ES-I3 (cell line): ENCODE measurements around the gene TRIM37.
"Not testable (repeated sequence)": the region's sequence is repeated elsewhere in the genome, so short reads cannot be mapped to it uniquely, and the experiment has no call there.

Experiments
- H3K36me3 ChIP-seq: 2 replicates; pipeline ENCODE4 v1.6.1; 2013; ENCODE audit warnings: mild to moderate bottlenecking, low read length, control low read depth, moderate library complexity; ENCODE audit not compliant: insufficient read depth
- H3K4me1 ChIP-seq: 2 replicates; pipeline ENCODE4 v1.6.1; 2013; ENCODE audit warnings: mild to moderate bottlenecking, control low read depth, low read length; ENCODE audit not compliant: insufficient read depth
- H3K9ac ChIP-seq: 2 replicates; pipeline ENCODE4 v1.6.1; 2013; ENCODE audit warnings: low read depth, mild to moderate bottlenecking, low read length, moderate library complexity
- H3K9me3 ChIP-seq: 2 replicates; pipeline ENCODE4 v1.6.1; 2013; ENCODE audit warnings: mild to moderate bottlenecking, low read length, moderate library complexity; ENCODE audit not compliant: control insufficient read depth, insufficient read depth

TRIM37 gene

GRCh38 chr17:59138339-59138738 lies 31.7 kb upstream of the TRIM37 start:
- H3K9me3 ChIP-seq, H3K36me3 ChIP-seq, H3K4me1 ChIP-seq, H3K9ac ChIP-seq: not testable (repeated sequence)

- H3K4me1 ChIP-seq: no peaks in the 10 kb centered on the region
- H3K9me3 ChIP-seq: no peaks in the 10 kb centered on the region
- H3K9ac ChIP-seq: no peak overlapping the region
- peaks cover 5% of the 10 kb centered on the region; the same call in 1 of the 2 replicates for H3K36me3 ChIP-seq
Measured at GRCh38 chr17:59131131-59131530, 24.5 kb upstream of the TRIM37 start.

- H3K9me3 ChIP-seq: no peaks in the 10 kb centered on the region
- no peaks in the 10 kb centered on the region for H3K4me1 ChIP-seq
- H3K9ac ChIP-seq: no peak overlapping the region
- H3K36me3 ChIP-seq: peaks cover 5% of the 10 kb centered on the region; the same call in 1 of the 2 replicates
Measured at GRCh38 chr17:59129814-59130213, 23.1 kb upstream of the TRIM37 start.

- Histone ChIP-seq H3K36me3 (peaks cover 5% of the 10 kb centered on the region; the same call in 1 of the 2 replicates), H3K9ac (no peak overlapping the region), H3K4me1 (no peaks in the 10 kb centered on the region), H3K9me3 (no peaks in the 10 kb centered on the region)
Measured at GRCh38 chr17:59126809-59127417, 20.2 kb upstream of the TRIM37 start.

DNA sequence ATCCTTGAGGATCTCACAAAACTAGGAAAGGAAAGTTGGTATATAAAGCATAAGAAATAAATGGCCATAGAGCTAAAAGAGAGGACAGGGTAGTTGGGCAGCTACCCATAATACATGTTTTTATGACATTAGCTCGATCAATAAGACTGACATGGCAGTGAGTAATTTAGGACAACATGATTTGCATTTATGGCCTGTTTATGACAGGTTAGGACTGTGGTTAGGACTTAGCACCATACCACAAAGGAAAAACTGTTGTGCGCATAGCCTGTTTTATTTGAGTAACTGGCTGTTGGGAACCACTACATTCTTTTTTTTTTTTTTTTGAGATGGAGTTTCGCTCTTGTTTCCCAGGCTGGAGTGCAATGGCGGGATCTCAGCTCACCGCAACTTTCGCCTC lies 18.0 kb upstream of the TRIM37 start:
- H3K4me1 ChIP-seq: no peaks in the 10 kb centered on the region
- no peak overlapping the region for H3K9ac ChIP-seq
- H3K9me3 ChIP-seq: no peaks in the 10 kb centered on the region
- H3K36me3 ChIP-seq: peaks cover 11% of the 10 kb centered on the region

DNA sequence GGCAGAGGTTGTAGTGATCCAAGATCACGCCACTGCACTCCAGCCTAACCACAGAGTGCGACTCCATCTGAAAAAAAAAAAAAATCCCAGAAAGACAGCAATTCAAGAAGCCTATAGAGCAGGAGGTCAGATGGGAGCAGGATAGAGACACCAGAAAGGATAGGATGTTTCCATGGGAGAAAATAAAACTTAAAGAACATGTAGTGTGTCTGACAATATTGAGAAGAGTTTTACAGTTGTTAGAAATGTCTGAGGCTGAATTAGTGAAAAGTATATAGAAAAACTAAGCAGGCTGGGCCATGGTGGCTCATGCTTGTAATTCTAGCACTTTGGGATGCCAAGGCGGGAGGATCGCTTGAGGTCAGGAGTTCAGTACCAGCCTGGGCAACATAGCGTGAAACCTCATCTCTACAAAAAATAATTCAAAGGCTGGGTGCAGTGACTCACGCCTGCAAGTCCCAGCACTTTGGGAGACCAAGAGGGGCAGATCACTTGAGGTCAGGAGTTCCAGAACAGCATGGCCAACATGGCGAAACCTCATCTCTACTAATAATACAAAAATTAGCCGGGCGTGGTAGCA lies 15.3 kb upstream of the TRIM37 start:
- H3K9me3 ChIP-seq: no peaks in the 10 kb centered on the region
- no peaks in the 10 kb centered on the region for H3K4me1 ChIP-seq
- H3K36me3 ChIP-seq: peaks cover 6% of the 10 kb centered on the region
- H3K9ac ChIP-seq: no peak overlapping the region

DNA sequence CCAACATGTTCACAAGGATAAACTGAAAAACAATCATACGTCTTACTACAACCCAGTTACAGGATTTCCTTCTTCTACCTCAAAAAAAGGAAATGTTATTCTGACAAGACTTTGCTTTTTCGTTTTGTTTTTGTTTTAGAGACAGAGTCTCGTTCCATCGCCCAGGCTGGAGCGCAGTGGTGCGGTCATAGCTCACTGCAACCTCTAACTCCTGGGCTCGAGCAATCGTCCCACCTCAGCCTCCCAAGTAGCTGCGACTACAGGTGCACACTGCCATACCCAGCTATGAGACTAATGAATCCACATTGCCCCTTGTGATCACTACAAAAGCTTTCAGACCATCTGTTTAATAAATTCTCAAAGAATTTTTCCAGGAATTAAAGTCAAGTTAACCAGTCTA lies 8.8 kb upstream of the TRIM37 start:
- Histone ChIP-seq H3K9ac (no peak overlapping the region), H3K36me3 (peaks cover 9% of the 10 kb centered on the region), H3K9me3 (no peaks in the 10 kb centered on the region), H3K4me1 (no peaks in the 10 kb centered on the region)

DNA sequence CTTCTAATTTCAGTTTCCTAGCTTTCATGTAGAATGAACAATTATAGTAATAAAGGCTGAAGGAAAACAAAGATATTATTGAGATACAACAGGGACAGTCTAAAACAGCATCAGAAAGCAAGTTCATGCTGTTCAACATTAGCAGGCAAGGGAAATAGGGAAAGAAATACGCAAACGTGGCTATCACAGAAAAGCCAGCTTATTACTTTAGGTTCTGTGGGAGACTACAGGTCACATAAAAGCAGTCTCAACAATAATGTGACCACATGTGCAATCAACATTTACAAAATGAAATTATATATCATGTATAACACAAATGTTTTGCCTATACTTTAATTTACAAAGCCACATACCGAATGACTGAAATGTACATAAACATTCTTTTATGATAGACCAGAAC lies 4.9 kb upstream of the TRIM37 start:
- no peaks in the 10 kb centered on the region for H3K9me3 ChIP-seq
- no peaks in the 10 kb centered on the region for H3K4me1 ChIP-seq
- no peak overlapping the region for H3K9ac ChIP-seq
- H3K36me3 ChIP-seq: 0 out of 2 replicates have a peak, but pooled peaks cover 4% of the 10 kb centered on the region

DNA sequence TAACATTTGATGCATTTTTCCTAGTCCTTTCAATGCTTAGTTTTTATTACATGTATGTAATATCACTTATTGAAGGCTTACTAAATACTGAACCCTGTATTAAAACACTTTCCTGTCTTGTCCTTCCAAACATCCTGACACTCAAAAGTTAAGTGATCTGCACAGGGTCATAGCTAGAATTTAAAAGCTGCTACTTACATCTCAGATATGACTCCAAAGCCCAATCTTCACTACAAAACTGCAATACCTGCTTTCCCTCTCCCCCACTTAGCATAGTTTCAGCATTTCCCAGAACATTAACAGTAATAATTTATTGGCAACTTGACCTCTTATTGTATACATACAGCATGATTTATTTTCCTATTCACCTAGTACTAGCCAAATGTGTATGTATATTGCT lies 4.3 kb upstream of the TRIM37 start:
- H3K36me3 ChIP-seq: 0 out of 2 replicates have a peak, but pooled peaks cover 4% of the 10 kb centered on the region

GRCh38 chr17:59108400-59109102 lies 1.9 kb upstream of the TRIM37 start:
- no peaks in the 10 kb centered on the region for H3K9me3 ChIP-seq
- no peaks in the 10 kb centered on the region for H3K4me1 ChIP-seq
- H3K36me3 ChIP-seq: peaks cover 3% of the 10 kb centered on the region; the same call in 1 of the 2 replicates
- no peak overlapping the region for H3K9ac ChIP-seq

More for the DNA sequence above, 4.3 kb upstream of the TRIM37 start:
- Histone ChIP-seq H3K9ac (no peak overlapping the region), H3K4me1 (no peaks in the 10 kb centered on the region), H3K9me3 (no peaks in the 10 kb centered on the region)

DNA sequence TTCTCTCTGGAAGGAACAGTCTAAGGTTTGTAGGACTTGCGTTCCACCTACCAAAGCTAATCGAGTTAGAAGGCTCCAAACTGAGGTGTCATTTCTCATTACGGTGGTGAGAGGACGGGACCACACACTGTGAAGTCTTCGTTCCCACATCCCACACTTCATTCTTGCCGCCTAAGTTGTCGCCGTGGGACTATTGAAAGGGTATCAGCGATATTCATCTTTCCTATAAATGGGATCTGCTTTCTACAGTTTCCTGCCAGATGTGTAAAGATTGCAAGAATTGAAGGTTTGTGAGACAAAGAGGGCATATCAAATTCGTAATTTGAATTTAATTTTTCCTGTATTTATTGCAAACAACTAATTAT lies 608 bp upstream of the TRIM37 start:
- Histone ChIP-seq H3K9ac (peak overlapping the region; percentile 75), H3K4me1 (no peaks in the 10 kb centered on the region), H3K36me3 (peaks cover 3% of the 10 kb centered on the region; the same call in 1 of the 2 replicates), H3K9me3 (no peaks in the 10 kb centered on the region)

DNA sequence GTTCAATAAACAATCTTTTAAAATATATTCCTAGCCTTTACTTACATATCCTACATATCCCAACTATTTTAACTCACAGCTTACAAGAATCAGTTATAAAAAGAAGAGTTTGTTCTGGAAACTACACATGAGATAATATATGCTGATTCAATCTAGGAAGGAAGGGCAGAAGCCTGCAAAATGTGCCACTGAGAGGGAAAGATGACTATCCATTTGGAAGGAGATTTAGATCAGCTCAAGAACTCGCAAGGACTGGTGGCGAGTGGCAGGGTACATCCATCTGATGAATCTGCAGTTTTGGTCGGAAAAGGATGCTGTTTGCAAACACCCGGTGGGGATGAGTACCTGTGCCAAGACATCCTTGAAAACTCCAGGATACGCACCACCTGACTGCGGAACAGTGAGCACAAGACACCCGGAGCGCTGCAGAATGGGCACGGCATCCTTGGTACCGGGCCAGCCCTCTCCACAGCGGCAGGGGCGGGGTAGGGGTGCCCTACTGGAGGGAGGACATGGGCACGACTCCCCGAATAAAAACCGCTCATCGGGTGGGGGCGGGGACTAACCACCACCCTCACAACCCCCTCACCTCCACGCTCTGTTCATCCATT lies 723 bp downstream of the TRIM37 start:
- H3K4me1 ChIP-seq: no peaks in the 10 kb centered on the region
- peaks cover 3% of the 10 kb centered on the region; the same call in 1 of the 2 replicates for H3K36me3 ChIP-seq
- H3K9ac ChIP-seq: peak overlapping the region; percentile 75
- H3K9me3 ChIP-seq: no peaks in the 10 kb centered on the region

- Histone ChIP-seq H3K9me3 (no peaks in the 10 kb centered on the region), H3K9ac (no peak overlapping the region), H3K4me1 (no peaks in the 10 kb centered on the region), H3K36me3 (peaks cover 3% of the 10 kb centered on the region; the same call in 1 of the 2 replicates)
Measured at GRCh38 chr17:59101178-59101577, 5.5 kb downstream of the TRIM37 start.

DNA sequence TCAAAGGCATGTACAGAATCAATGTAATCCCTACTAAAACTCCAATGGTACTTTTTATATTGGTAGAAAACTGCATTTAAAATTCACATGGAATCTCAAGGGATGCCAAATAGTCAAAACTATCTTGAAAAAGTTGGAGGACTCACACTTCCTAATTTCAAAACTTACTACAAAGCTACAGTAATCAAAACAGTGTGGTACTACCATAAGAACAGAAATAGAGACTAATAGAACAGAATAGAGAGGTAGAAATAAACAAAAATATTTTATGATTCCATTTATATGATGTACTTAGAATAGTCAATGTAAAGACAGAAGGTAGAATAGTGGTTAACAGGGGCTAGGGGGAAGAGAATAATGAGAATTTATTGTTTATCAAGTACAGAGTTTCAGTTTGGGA lies 8.8 kb downstream of the TRIM37 start:
- Histone ChIP-seq H3K9me3 (no peaks in the 10 kb centered on the region), H3K36me3 (no peaks in the 10 kb centered on the region), H3K4me1 (no peaks in the 10 kb centered on the region), H3K9ac (no peak overlapping the region)
